ENCODE data around the gene OMA1.

Gene OMA1

DNA sequence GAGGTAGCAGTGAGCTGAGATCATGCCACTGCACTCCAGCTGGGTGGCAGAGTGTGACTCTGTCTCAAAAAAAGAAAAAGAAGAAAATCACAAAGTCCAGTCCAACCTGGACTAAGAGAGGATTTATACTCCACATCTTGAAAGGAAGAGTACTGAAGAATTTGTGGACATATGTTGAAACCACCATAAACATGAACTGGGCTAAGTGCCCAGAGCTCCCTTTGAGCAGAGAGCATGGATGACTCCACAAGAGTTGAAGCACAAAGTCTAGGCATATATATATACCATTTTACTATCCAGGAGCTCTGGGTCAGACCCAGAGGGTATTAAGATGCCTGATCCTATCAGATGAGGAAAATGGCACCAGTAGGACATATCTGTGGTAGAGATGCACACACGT is 86.6 kb downstream of the OMA1 start:
- no peak for DNase-seq (ENCODE audit: low spot score)

DNA sequence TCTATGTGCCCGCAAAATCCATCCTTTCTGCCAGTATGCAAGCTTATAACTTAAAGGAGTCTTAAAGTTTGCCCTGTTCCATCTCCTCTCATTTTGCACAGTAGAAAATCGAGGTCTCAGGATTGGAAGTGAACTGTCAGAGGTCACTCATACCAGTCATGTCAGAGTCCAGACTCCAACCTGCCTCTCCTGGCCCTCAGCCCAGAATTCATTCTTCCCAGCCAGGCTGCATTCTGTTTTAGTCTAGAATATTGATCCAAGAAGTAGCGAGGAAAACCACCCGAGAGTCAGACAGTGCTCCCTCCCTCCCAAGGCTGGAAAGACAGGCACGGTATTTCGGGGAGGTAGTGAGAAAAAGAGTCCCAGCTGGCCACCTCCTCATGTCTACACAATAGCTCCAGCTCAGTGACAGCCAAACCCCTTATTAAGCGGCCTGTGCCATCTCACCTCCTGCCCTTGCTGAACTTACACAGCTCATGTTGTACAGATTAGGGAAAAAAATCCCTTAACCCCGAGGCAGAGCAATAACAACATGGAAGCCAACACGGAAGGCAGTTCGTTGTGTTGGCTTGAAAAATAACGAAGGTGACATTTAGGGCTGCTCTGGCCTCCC is 89.4 kb downstream of the OMA1 start:
- peak; percentile 19 for DNase-seq (ENCODE audit: low spot score)

DNA sequence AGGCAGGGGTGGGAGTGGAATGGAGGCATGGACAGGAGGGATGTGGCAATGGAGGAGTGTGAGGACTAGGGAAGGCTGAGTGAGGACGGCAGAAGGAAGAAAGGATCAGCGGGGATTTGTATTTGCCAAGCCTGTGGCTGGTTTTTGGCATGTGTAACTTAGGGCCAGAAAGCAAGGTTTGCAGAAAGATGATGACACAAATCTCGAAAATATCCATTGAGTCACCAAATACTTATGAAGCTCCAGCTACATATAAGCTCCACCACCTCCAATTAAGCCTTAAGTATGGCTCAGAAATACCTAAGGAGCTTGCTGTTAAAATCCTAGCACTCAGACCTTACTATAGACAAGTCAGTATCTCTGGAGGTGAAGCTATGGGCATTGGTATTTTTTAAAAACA is 90.1 kb downstream of the OMA1 start:
- peak; percentile 79 for DNase-seq (ENCODE audit: low spot score)

GRCh38 chr1:58454807-58455206 is 91.7 kb downstream of the OMA1 start:
- DNase-seq (ENCODE audit: low spot score): no peak

DNA sequence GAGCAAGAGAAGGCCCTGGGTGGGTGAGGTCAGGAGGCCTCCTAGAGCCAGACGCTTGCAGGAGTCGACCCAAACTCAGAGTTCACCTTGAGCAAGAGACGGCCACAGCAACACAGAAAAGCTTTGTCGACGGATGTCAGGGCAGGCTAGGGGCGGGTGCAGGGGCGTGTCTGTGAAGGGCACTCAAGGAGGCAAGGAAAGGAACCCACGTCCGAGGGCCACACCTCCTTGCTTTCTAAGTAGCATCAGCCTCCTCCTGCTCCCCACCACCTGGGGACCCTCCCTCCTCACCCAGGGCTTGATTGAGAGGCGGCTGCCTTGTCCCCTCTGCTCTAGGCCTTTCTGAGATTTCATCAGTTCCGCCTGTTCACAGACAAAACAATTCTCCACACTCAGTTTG is 92.1 kb downstream of the OMA1 start:
- no peak for DNase-seq (ENCODE audit: low spot score)

GRCh38 chr1:58451560-58452191 is 94.8 kb downstream of the OMA1 start:
- no peak for DNase-seq (ENCODE audit: low spot score)

DNA sequence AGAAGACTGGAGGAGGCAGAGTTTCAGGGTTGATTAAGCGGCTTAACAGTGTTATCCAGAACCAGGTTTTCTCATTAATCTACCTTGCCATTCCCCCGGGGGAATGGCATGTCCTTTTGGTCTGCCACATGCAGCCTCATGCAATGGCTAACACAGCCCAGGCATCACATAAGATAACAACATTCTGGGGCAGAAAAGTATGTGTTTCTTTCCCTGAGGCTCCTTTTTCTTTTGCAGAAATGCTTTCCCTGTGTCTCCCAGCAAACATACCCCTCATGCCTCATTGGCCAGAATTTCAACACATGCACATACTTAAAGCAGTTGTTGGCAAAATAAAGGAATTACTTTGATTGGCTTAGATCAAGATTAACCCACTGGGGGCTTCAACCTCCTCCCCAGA is 98.6 kb downstream of the OMA1 start:
- peak; percentile 20 for DNase-seq (ENCODE audit: low spot score)

GRCh38 chr1:58447042-58447441 is 99.5 kb downstream of the OMA1 start:
- no peak for DNase-seq (ENCODE audit: low spot score)

GRCh38 chr1:58446368-58446767 is 100.2 kb downstream of the OMA1 start:
- DNase-seq (ENCODE audit: low spot score): no peak

- DNase-seq (ENCODE audit: low spot score): peak; percentile 43
Observed at GRCh38 chr1:58443986-58444868, 102.3 kb downstream of the OMA1 start.

DNA sequence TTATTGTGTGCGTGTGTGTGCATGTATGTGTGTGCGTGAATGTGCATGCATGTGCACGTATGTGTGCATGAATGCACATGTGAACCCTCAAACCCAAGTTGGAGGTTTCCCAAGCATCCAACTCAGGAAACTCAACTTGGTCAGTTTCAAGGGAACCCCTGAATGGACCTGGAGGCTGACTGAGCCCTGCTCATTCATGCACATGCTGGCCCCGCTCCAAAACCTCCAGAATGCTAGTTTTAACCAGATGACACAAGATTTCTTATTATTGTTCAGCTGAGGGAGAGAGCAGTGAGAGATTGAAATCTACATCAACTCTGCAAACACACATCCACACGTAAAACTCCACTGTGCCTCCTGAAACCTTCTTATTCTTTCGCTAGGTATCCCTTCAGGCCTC is 104.4 kb downstream of the OMA1 start:
- DNase-seq (ENCODE audit: low spot score): no peak

GRCh38 chr1:58441699-58442098 is 104.8 kb downstream of the OMA1 start:
- no peak for DNase-seq (ENCODE audit: low spot score)

- no peak for DNase-seq (ENCODE audit: low spot score)
Observed at GRCh38 chr1:58440696-58441095, 105.8 kb downstream of the OMA1 start.

GRCh38 chr1:58439946-58440345 is 106.6 kb downstream of the OMA1 start:
- DNase-seq (ENCODE audit: low spot score): peak; percentile 24

DNA sequence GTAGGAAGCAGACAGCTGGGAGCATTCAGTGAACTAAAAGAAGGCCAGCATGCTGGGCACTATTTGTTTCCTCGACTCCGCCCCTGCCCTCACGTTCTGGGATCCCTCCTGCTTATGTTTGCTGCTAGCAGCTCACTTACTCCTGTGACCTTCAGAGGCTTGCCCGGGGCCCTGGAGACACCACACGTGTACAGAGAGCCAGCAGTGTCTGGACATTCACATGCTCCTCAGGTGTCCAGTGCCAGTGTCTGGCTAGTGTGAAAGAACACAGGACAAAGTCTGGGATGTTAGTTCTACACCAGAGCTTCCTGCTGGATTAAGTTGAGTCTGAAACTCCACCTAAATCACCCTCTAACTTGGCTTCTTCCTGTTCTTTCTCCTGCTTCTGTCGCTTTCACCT is 108.1 kb downstream of the OMA1 start:
- no peak for DNase-seq (ENCODE audit: low spot score)

DNA sequence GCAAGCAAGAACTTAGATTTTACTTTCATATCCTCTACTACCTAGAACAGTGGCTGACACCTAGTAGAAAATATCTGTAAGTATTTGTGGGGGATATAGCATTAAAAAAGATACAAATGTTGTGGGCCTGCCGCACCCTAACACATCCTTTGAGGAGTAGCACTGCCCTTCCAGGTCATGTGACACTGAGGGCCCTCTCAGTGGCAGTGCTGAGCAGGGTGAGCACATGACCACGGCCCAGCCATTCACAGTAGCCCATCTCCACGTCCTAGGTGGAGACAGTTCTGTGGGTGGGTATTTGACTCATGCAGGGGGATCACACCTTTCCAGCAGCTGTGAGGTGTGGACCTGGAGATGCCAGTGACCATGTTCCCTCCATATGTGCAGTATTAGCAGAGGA is 108.9 kb downstream of the OMA1 start:
- no peak for DNase-seq (ENCODE audit: low spot score)

DNA sequence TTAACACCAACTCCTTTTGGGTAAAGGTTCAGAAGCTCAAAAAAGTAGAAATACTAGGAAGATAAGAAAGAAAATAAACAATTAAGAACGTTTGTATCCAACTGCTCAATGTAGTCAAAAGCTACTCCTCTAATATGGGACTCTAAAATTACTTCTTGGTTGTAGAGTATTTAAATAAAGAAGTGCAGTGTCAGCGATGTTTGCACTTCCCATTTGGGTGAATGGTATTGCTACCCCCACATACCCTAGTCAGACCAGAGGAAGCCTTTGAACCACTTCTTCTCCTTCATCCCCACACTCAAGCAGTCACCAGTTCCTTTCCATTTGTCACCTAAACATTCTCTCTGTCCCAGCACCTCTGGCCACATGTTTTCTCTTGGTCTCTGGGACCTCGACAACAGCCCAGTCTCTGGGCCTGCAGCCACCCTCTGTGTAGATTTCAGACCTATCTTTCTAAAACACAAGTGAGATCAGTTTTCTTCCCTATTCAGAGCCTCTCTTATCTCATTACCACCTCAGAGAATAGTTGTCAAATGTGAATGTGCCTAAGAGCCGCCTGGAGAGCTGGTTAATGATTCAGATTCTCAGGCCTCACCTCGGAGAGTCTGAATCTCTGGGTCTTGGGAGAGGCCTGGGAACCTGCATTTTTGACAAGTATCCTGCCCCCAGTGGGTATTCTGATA is 109.8 kb downstream of the OMA1 start:
- DNase-seq (ENCODE audit: low spot score): no peak

DNA sequence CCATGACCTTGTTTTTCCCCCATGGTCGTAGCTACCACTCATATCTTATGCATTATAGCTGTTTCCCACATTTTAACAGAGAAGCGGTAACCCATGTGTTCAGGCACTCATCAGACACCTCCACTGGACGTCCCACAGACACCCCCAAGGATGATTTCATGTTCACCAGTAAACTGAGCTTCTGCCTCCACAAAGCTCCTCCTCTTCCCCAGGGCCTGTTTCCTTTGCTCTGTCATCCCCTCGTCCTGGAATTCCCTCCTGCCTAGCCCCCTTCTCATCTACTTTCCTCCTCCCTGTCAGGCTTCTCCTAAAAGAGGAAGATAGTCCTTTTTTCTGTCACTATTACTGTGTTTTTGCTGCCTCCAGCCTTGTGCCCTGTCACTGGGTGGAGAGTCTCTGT is 111.2 kb downstream of the OMA1 start:
- DNase-seq (ENCODE audit: low spot score): no peak

- no peak for DNase-seq (ENCODE audit: low spot score)
Observed at GRCh38 chr1:58434607-58435006, 111.9 kb downstream of the OMA1 start.

GRCh38 chr1:58434181-58434580 is 112.3 kb downstream of the OMA1 start:
- no peak for DNase-seq (ENCODE audit: low spot score)

GRCh38 chr1:58432851-58433668 is 113.5 kb downstream of the OMA1 start:
- peak; percentile 87 for DNase-seq (ENCODE audit: low spot score)

All from GM03348 (cell line).